MM.1S (cell line): ENCODE results near the gene AUTS2.

Source experiments
- DNase-seq: peaks from one replicate; pipeline ENCODE4 v3.0.0-alpha.2; 2015
- H2AFZ ChIP-seq: fragments of 300-600 bp; sonication (generic); 2 replicates; pipeline ENCODE4 v1.6.0; 2016; ENCODE audit warnings: antibody characterized with exemption, low read length
- H3F3A ChIP-seq: fragments of 300-600 bp; sonication (generic); 2 replicates; pipeline ENCODE4 v1.6.1; 2016; ENCODE audit warnings: mild to moderate bottlenecking, antibody characterized with exemption, low read length, moderate library complexity, mixed read lengths; ENCODE audit not compliant: insufficient read depth
- H3K27ac ChIP-seq: fragments of 300-600 bp; sonication (generic); 2 replicates; pipeline ENCODE4 v1.5.1; 2016; ENCODE audit warnings: mild to moderate bottlenecking, low read length
- H3K27me3 ChIP-seq: fragments of 300-600 bp; sonication (generic); replicated peaks from 2 replicates; pipeline ENCODE4 v1.6.0; 2016; ENCODE audit warnings: low read length; ENCODE audit not compliant: insufficient read depth
- H3K36me3 ChIP-seq: fragments of 300-600 bp; sonication (generic); replicated peaks from 2 replicates; pipeline ENCODE4 v1.6.1; 2016; ENCODE audit warnings: mild to moderate bottlenecking, low read length, mixed read lengths; ENCODE audit not compliant: insufficient read depth
- H3K4me1 ChIP-seq: fragments of 300-600 bp; sonication (generic); 2 replicates; pipeline ENCODE4 v1.6.1; 2016; ENCODE audit warnings: low read length, mixed read lengths
- H3K4me2 ChIP-seq: fragments of 300-600 bp; sonication (generic); 2 replicates; pipeline ENCODE4 v1.6.0; 2016; ENCODE audit warnings: low read depth, low read length
- H3K4me3 ChIP-seq: fragments of 300-600 bp; sonication (generic); 2 replicates; pipeline ENCODE4 v1.5.1; 2016; ENCODE audit warnings: low read length, mixed read lengths
- H3K79me2 ChIP-seq: fragments of 300-600 bp; sonication (generic); 2 replicates; pipeline ENCODE4 v1.6.1; 2016; ENCODE audit warnings: mixed run types, low read length, mixed read lengths
- H3K9ac ChIP-seq: fragments of 300-600 bp; sonication (generic); 2 replicates; pipeline ENCODE4 v1.6.1; 2016; ENCODE audit warnings: low read length, mixed read lengths
- H3K9me2 ChIP-seq: fragments of 300-600 bp; sonication (generic); replicated peaks from 2 replicates; pipeline ENCODE4 v1.6.1; 2016; ENCODE audit warnings: mild to moderate bottlenecking, low read length, mixed read lengths; ENCODE audit not compliant: insufficient read depth
- H3K9me3 ChIP-seq: fragments of 300-600 bp; sonication (generic); replicated peaks from 2 replicates; pipeline ENCODE4 v1.6.1; 2016; ENCODE audit warnings: mild to moderate bottlenecking, low read length, mixed read lengths; ENCODE audit not compliant: insufficient read depth
- H4K20me1 ChIP-seq: fragments of 300-600 bp; sonication (generic); 2 replicates; pipeline ENCODE4 v1.6.1; 2016; ENCODE audit warnings: mild to moderate bottlenecking, low read length, moderate library complexity, mixed read lengths; ENCODE audit not compliant: insufficient read depth
- CTCF ChIP-seq: fragments of 300-600 bp; sonication (generic); IDR thresholded peaks from 2 replicates; pipeline ENCODE4 v1.5.1; 2016; ENCODE audit warnings: antibody characterized with exemption, low read length, mixed read lengths
- EZH2 ChIP-seq: fragments of 300-600 bp; sonication (generic); optimal IDR thresholded peaks from 2 replicates; pipeline ENCODE3; 2017; ENCODE audit warnings: low read depth, mild to moderate bottlenecking, antibody characterized with exemption, low read length, mixed read lengths
- EZH2phosphoT487 ChIP-seq: fragments of 300-600 bp; sonication (generic); IDR thresholded peaks from 2 replicates; pipeline ENCODE4 v1.6.1; 2018; ENCODE audit warnings: antibody characterized with exemption, low read length

AUTS2 gene

GRCh38 chr7:69808391-69808790 lies 210.1 kb downstream of the AUTS2 start:
- Histone ChIP-seq H2AFZ (no peak overlapping the region), H3K36me3 (no peaks in the 10 kb centered on the region), H3K9me2 (no peaks in the 10 kb centered on the region), H3F3A (no peaks in the 10 kb centered on the region), H3K79me2 (no peaks in the 10 kb centered on the region), H3K9ac (no peak overlapping the region), H3K4me3 (no peak overlapping the region), H3K27me3 (no peaks in the 10 kb centered on the region), H4K20me1 (no peaks in the 10 kb centered on the region), H3K4me2 (no peak overlapping the region), H3K4me1 (no peaks in the 10 kb centered on the region), H3K9me3 (no peaks in the 10 kb centered on the region), H3K27ac (no peak overlapping the region)
- TF ChIP-seq EZH2: no peak
- no peak for TF ChIP-seq CTCF
- TF ChIP-seq EZH2phosphoT487: no peak
- no peak for DNase-seq

- H3K79me2 ChIP-seq: no peaks in the 10 kb centered on the region
- no peak overlapping the region for H3K4me2 ChIP-seq
- H3K36me3 ChIP-seq: no peaks in the 10 kb centered on the region
- H3K9ac ChIP-seq: no peak overlapping the region
- TF ChIP-seq CTCF: no peak
- TF ChIP-seq EZH2: no peak
- no peak for TF ChIP-seq EZH2phosphoT487
- no peaks in the 10 kb centered on the region for H4K20me1 ChIP-seq
- H3K4me3 ChIP-seq: no peak overlapping the region
- no peaks in the 10 kb centered on the region for H3K27me3 ChIP-seq
- no peaks in the 10 kb centered on the region for H3K9me2 ChIP-seq
- H3F3A ChIP-seq: no peaks in the 10 kb centered on the region
- no peak for DNase-seq
- H3K27ac ChIP-seq: no peak overlapping the region
- no peaks in the 10 kb centered on the region for H3K9me3 ChIP-seq
- no peaks in the 10 kb centered on the region for H3K4me1 ChIP-seq
- H2AFZ ChIP-seq: no peak overlapping the region
Measured at GRCh38 chr7:69811476-69812308, 213.4 kb downstream of the AUTS2 start.

GRCh38 chr7:69812756-69813155 lies 214.5 kb downstream of the AUTS2 start:
- no peak overlapping the region for H3K27ac ChIP-seq
- H3K4me3 ChIP-seq: no peak overlapping the region
- H3K9ac ChIP-seq: no peak overlapping the region
- TF ChIP-seq EZH2: no peak
- no peak for TF ChIP-seq EZH2phosphoT487
- TF ChIP-seq CTCF: no peak
- H3K9me3 ChIP-seq: no peaks in the 10 kb centered on the region
- no peaks in the 10 kb centered on the region for H3F3A ChIP-seq
- H3K27me3 ChIP-seq: no peaks in the 10 kb centered on the region
- no peak for DNase-seq
- H2AFZ ChIP-seq: no peak overlapping the region
- H3K4me1 ChIP-seq: no peaks in the 10 kb centered on the region
- H3K79me2 ChIP-seq: no peaks in the 10 kb centered on the region
- H3K4me2 ChIP-seq: no peak overlapping the region
- no peaks in the 10 kb centered on the region for H4K20me1 ChIP-seq
- no peaks in the 10 kb centered on the region for H3K36me3 ChIP-seq
- no peaks in the 10 kb centered on the region for H3K9me2 ChIP-seq
